Adipose tissue (tissue), 3 donors: ENCODE data around the gene MAEA. TPM values are rescaled to one million over a fixed set of nuclear protein-coding genes. Genes with fewer than 3 reads are reported as not detected.

ENCODE experiments used
- polyA plus RNA-seq, 3 donors: library from polyadenylated mRNA; stranded (reverse); fragments of 200-250 nt; gene quantifications; one replicate each; pipeline ENCODE4 v1.2.3, GENCODE V29; 2013
- donor health status: healthy with polysubstance abuse.
- donor health status: Bipolar disorder and iron deficiency.
- donor health status: healthy.

Gene MAEA
- polyA plus RNA-seq, 3 donors = 38.1 to 43.9 (median 43.6) TPM

Other genes starting within 250 kb of the MAEA start
- gene RNF212, start 176.3 kb upstream of the MAEA start, polyA plus RNA-seq = 10 to 100 TPM in 1 of 3 donors, 1 to 10 TPM in 2; 4.3 to 17.4 (median 4.7) TPM
- 10 to 100 TPM in 2 of 3 donors, 1 to 10 TPM in 1; 8.7 to 36.4 (median 26.3) TPM for gene SPON2, start 117.3 kb upstream of the MAEA start, polyA plus RNA-seq
- gene CTBP1, start 40.8 kb upstream of the MAEA start, polyA plus RNA-seq = 100 to 1,000 TPM; 102 to 144 (median 109) TPM
- gene UVSSA, start 57.3 kb downstream of the MAEA start, polyA plus RNA-seq = 1 to 10 TPM; 5.6 to 9.8 (median 7.0) TPM
- gene NKX1-1, start 116.6 kb downstream of the MAEA start, polyA plus RNA-seq = not detected